UCSD-AML1 (cell line): ENCODE results near the gene IRX3.
A peak's percentile ranks its signal among the peaks of the same experiment; 100 is the strongest.

Experiments used
- DNase-seq: peaks from one replicate; lab custom pipeline; 2025; ENCODE audit not compliant: unreplicated experiment; lab: John Stamatoyannopoulos, UW

Gene IRX3

DNA sequence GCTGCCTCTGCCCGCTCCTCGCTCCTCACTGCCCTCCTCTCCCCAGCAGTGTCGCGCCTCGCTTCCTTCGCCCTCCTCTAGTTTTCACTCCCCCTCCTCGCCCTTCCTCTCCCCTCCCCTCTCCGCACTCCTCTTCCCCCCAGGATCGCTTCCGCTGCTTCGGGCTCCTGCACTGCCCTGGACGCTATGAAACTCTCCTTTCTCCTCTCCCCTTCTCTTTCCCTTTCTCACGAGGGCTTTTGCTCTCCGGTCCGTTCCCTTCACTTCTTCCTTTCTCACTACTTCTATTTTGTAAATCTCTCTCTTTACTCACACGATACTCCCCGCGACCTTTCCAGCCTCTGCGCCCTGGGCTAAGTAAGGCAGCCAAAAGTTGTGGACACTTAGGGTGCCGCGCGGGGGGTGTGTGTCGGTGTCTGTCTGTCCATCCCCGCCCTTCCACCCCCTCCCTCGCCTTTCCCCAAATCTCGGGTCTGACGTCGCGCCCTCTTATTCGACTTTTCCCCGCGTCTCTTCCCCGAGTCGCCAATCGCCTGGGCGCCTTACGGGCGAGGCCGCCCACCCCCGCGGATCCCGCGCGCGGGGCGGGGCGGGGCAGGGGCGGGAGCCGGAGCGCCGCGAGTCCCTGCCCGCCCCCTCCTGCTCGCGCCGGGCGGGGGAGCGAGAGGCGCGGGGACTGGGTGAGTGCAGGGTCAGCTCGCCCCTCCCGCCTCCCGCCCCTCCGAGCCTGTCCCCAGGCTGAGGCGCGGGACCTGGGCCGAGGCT lies at the start of gene IRX3:
Gene IRX3 (minus strand): TSS at position 422 of the 765 bp plus-strand sequence. CDS start 737 bp downstream, outside the sequence.
- peak; percentile 28 for DNase-seq

DNA sequence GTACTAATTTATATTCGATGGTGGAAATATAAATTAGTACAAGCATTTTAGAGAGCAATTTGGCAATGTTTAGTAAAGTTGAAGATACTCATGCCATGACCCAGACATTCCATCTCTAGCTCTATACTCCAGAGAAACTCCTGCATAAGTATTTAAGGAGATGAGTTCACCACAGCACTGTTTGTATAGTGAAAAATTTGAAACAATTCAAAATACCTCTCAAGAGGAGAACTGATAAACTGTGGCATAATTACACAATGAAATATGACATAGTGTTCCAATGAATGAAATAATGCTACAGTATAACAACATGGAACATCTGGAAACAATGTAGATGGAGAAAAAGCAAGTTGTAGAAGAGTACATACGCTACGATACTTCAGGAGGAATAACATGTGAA lies 48.6 kb upstream of the IRX3 start:
- no peak for DNase-seq

- DNase-seq, result no peak
Measured at GRCh38 chr16:54334208-54334607, 47.6 kb upstream of the IRX3 start.

DNA sequence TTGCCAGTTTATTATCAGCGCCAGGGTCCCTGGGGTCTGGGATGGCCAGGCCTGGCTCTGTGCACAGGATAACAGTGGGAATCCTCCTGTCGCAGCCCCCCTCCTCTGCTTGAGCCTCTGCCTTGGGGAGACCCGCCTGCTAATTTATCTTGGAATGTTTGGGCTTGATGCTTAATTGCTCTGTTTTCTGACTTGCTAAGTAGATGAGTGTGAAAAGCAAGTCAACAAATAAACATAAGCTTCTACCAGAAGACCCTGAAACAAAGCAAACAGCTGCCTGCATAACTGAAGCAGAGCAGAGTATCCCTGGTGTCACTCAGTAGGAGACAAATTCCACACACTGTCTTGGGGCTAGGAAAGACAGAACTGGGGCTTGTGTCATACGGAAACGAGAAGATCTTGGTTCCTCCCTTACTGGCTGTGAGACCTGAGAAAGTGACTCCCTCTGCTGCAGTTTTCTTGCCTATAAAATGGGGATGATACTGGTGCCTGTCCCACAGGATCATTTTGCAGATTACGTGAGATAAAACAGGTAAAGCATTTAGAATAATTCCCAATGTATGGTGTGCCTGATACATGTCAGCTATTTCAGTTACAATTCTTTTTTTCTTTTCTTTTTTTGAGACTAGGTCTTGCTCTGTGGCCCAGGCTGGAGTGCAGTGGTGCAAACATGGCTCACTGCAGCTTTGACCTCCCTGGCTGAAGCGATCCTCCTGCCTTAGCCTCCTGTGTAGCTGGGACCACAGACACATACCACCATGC lies 44.8 kb upstream of the IRX3 start:
- DNase-seq, result no peak

GRCh38 chr16:54327609-54328008 lies 41.0 kb upstream of the IRX3 start:
- no peak for DNase-seq

DNA sequence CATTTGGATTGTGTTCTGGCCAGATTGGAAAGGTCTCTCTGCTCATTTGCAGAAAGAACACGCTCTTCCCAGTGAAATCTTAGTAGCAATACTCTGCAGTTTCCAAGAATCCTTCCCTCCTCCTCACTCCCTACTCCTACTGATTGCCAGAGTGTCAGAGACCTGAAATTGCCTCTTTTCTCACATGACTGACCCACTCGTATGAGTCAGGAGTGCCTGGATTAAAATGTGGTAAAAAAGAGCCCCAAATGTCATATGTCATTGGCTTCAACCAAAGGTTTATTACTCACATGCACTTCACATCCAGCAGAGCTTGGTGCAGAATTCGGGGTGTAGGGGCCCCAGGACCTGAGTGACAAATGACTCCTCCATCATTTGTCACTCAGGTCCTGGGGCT lies 39.7 kb upstream of the IRX3 start:
- DNase-seq, result no peak

- no peak for DNase-seq
Measured at GRCh38 chr16:54325616-54326265, 39.2 kb upstream of the IRX3 start.

GRCh38 chr16:54324716-54325115 lies 38.1 kb upstream of the IRX3 start:
- DNase-seq, result no peak

DNA sequence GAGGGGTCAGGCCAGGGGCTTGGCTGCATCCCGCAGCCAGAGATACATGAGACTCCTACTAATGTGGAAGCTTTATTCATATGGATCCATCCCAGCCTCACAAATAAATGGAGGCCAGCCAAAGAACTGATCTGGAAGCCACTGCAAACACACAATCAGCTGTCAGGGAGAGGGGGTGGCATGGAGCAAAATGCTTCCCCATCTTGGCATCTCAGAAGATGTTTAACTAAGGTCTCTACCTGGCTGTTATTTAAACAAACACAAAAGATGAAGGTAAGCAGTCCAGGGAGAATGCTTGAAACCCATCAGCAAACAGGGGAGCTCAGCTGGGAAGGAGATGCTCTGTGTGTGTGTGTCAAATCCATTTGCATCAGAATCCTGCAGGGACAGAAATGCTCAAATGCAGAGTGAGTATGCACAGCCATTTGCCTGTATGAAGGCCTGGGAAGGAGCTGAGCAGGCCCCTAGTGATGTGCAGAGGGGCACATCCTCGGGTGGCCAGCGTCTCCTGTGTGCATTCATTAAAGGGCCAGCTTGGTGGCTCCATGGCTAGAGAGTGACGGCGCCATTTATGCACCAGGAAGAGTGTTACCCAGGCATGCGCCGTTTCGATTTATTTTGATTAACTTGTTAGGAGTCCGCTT lies 34.2 kb upstream of the IRX3 start:
- DNase-seq, result no peak

GRCh38 chr16:54318941-54319340 lies 32.4 kb upstream of the IRX3 start:
- no peak for DNase-seq

GRCh38 chr16:54317101-54317611 lies 30.6 kb upstream of the IRX3 start:
- DNase-seq, result no peak

- DNase-seq, result no peak
Measured at GRCh38 chr16:54316095-54316889, 29.7 kb upstream of the IRX3 start.

- DNase-seq, result no peak
Measured at GRCh38 chr16:54313789-54314188, 27.2 kb upstream of the IRX3 start.

- DNase-seq, result no peak
Measured at GRCh38 chr16:54312502-54312991, 26.0 kb upstream of the IRX3 start.

GRCh38 chr16:54309341-54309740 lies 22.8 kb upstream of the IRX3 start:
- no peak for DNase-seq

GRCh38 chr16:54305080-54305479 lies 18.5 kb upstream of the IRX3 start:
- DNase-seq, result no peak

GRCh38 chr16:54303613-54304012 lies 17.0 kb upstream of the IRX3 start:
- no peak for DNase-seq

GRCh38 chr16:54297154-54297553 lies 10.6 kb upstream of the IRX3 start:
- DNase-seq, result no peak

GRCh38 chr16:54296543-54296942 lies 10.0 kb upstream of the IRX3 start:
- DNase-seq, result no peak
